K562 (cell line): ENCODE measurements around the gene SRRM4. TPM values are rescaled to one million over a fixed set of nuclear protein-coding genes. Genes with fewer than 3 reads are reported as not detected.
"Not testable (repeated sequence)": the region's sequence is repeated elsewhere in the genome, so short reads cannot be mapped to it uniquely, and the experiment has no call there.

Experiments
- ATAC-seq: fragments of 200-7000 bp; cut with Tn5 transposase; 3 replicates; pipeline ENCODE4 v1.9.1; 2020; ENCODE audit warnings: moderate library complexity
- BruUV-seq: library from RNA; stranded (reverse); fragments of 400-500 nt; replicated peaks from 2 replicates; lab custom pipeline; 2021; lab: Mats Ljungman, UMichigan
- CTCF ChIA-PET: fragments of 300-600 bp; formaldehyde crosslinking; extraction: SDS; loops from one replicate; lab custom pipeline; 2021; ENCODE audit warnings: low intra/inter-chr PET ratio; lab: Yijun Ruan, JAX
- POLR2A ChIA-PET: fragments of 300-600, 350-650 bp; sonication (Branson Sonifier 250); formaldehyde crosslinking; extraction: SDS; loops from one replicate; lab custom pipeline; 2021; ENCODE audit warnings: antibody characterized with exemption, inconsistent platforms; lab: Yijun Ruan, JAX
- DNase-seq, 4 experiments: peaks; one replicate each; pipeline versions ENCODE4 v3.0.0 to v3.0.0-alpha.2; 2011 to 2018; ENCODE audit warnings: low spot score in 3 of 4, mixed read lengths in 3 of 4; ENCODE audit errors: extremely low read depth in 1 of 4
- FAIRE-seq: peaks from 2 replicates; lab custom pipeline; 2011; peaks lifted over from hg19 to GRCh38; lab: Jason Lieb, UNC
- H2AFZ ChIP-seq: 2 replicates; pipeline ENCODE4 v1.6.0; 2011; ENCODE audit warnings: low read depth, low read length, control low read depth, inconsistent platforms
- H3K27ac ChIP-seq: fragments of 200-600 bp; 3 replicates; pipeline ENCODE4 v1.8.0; 2011; ENCODE audit warnings: low read depth, mild to moderate bottlenecking, control low read depth, inconsistent platforms, low read length, moderate library complexity, mixed read lengths; ENCODE audit errors: extremely low read depth
- H3K27me3 ChIP-seq, 2 experiments: fragments of 300-600 bp in 1 of 2; 2 replicates in 1 of 2; 3 replicates in 1 of 2; pipeline versions ENCODE4 v1.6.0 to v1.8.0; 2011; ENCODE audit warnings: inconsistent platforms in 2 of 2, low read length in 2 of 2, mild to moderate bottlenecking in 1 of 2, mixed read lengths in 1 of 2, moderate library complexity in 1 of 2; ENCODE audit not compliant: control insufficient read depth in 2 of 2, insufficient read depth in 2 of 2
- H3K36me3 ChIP-seq: fragments of 300-600 bp; 3 replicates; pipeline ENCODE4 v1.8.0; 2011; ENCODE audit warnings: mild to moderate bottlenecking, low read length, inconsistent platforms; ENCODE audit not compliant: control insufficient read depth, insufficient read depth
- H3K4me1 ChIP-seq, 2 experiments: fragments of 200-600 bp in 1 of 2; replicated peaks in 1 of 2; 2 replicates in 1 of 2; 3 replicates in 1 of 2; pipeline versions ENCODE4 v1.5.1 to v1.8.0; 2011; ENCODE audit warnings: inconsistent platforms in 2 of 2, low read length in 2 of 2, mild to moderate bottlenecking in 1 of 2, mixed read lengths in 1 of 2, moderate library complexity in 1 of 2; ENCODE audit not compliant: control insufficient read depth in 2 of 2, insufficient read depth in 2 of 2
- H3K4me2 ChIP-seq: 2 replicates; pipeline ENCODE4 v1.6.1; 2011; ENCODE audit warnings: low read length, control low read depth, inconsistent platforms, mixed read lengths; ENCODE audit not compliant: insufficient read depth
- H3K4me3 ChIP-seq: fragments of 200-600 bp; sonication (generic), shearing (Covaris generic); 2 replicates; pipeline ENCODE4 v1.5.1; 2016; ENCODE audit warnings: control low read depth, inconsistent platforms
- H3K79me2 ChIP-seq: fragments of 200-600 bp; 3 replicates; pipeline ENCODE4 v1.8.0; 2011; ENCODE audit warnings: low read length, inconsistent platforms; ENCODE audit not compliant: control insufficient read depth, insufficient read depth
- H3K9ac ChIP-seq, 2 experiments: 2 replicates each; pipeline versions ENCODE4 v1.6.0 to v1.6.1; 2011; ENCODE audit warnings: low read depth in 2 of 2, low read length in 2 of 2, control low read depth in 1 of 2, inconsistent platforms in 1 of 2, mild to moderate bottlenecking in 1 of 2, mixed read lengths in 1 of 2; ENCODE audit not compliant: insufficient read depth in 1 of 2
- H3K9me1 ChIP-seq: one replicate; pipeline ENCODE4 v1.6.0; 2011; ENCODE audit warnings: inconsistent platforms, mild to moderate bottlenecking, low read length, moderate library complexity; ENCODE audit not compliant: control insufficient read depth, insufficient read depth
- H3K9me3 ChIP-seq: replicated peaks from 2 replicates; pipeline ENCODE4 v1.5.1; 2011; ENCODE audit warnings: low read depth, low read length, inconsistent platforms; ENCODE audit not compliant: control insufficient read depth, insufficient read depth
- H4K20me1 ChIP-seq: replicated peaks from 2 replicates; pipeline ENCODE4 v1.6.1; 2011; ENCODE audit warnings: low read length, inconsistent platforms, mixed read lengths; ENCODE audit not compliant: control insufficient read depth, insufficient read depth
- CEBPB ChIP-seq: fragments of 450-650 bp; IDR thresholded peaks from 2 replicates; pipeline ENCODE4 v1.6.1; 2016; ENCODE audit warnings: missing genetic modification characterization, missing compliant biosample characterization
- CEBPG ChIP-seq, 3 experiments: fragments of 200-800 bp in 1 of 3; sonication (Bioruptor generic) in 1 of 3; sonication (generic) in 1 of 3; formaldehyde crosslinking in 1 of 3; IDR thresholded peaks in 2 of 3; conservative IDR thresholded peaks in 1 of 3; 2 replicates each; pipeline versions ENCODE4 v1.6.1 to v1.8.0; 2016 to 2022; ENCODE audit warnings: missing compliant biosample characterization in 2 of 3, missing genetic modification characterization in 2 of 3, mild to moderate bottlenecking in 1 of 3, missing genetic modification reagents in 1 of 3
- CTBP1 ChIP-seq: fragments of 450-650 bp; IDR thresholded peaks from 2 replicates; pipeline ENCODE4 v1.6.1; 2016; ENCODE audit warnings: borderline replicate concordance
- DMBX1 ChIP-seq: fragments of 250-450 bp; sonication (Bioruptor Pico); IDR thresholded peaks from 2 replicates; pipeline ENCODE4 v1.8.0; 2022; ENCODE audit warnings: inconsistent platforms, mild to moderate bottlenecking, moderate library complexity, borderline replicate concordance
- MED1 ChIP-seq: sonication (generic); formaldehyde crosslinking; IDR thresholded peaks from 2 replicates; pipeline ENCODE4 v1.8.1; 2023; ENCODE audit warnings: missing genetic modification reagents, borderline replicate concordance
- TCF3 ChIP-seq: sonication (generic); formaldehyde crosslinking; IDR thresholded peaks from 2 replicates; pipeline ENCODE4 v1.4.0; 2020; ENCODE audit warnings: mild to moderate bottlenecking, missing genetic modification reagents
- ZNF232 ChIP-seq: sonication (generic); formaldehyde crosslinking; IDR thresholded peaks from 2 replicates; pipeline ENCODE4 v1.8.0; 2022; ENCODE audit warnings: mild to moderate bottlenecking, missing genetic modification reagents
- ZNF76 ChIP-seq: fragments of 250-450 bp; sonication (Bioruptor Pico); IDR thresholded peaks from 2 replicates; pipeline ENCODE4 v1.4.0; 2020; ENCODE audit warnings: mild to moderate bottlenecking, moderate library complexity, borderline replicate concordance
- WGBS: fragments of 100-300 bp; shearing (Covaris generic); methylation state at CpG from one replicate; pipeline ENCODE4 v1.1.6; 2016; ENCODE audit warnings: low coverage, mixed read lengths; ENCODE audit not compliant: insufficient coverage; ENCODE audit errors: missing lambda C conversion rate; 5-methylcytosine and 5-hydroxymethylcytosine counted together
- in situ Hi-C: fragments of 300-500 bp; cut with MboI; formaldehyde crosslinking; loops from 4 replicates; pipeline ENCODE4 v1.15.0; 2018; ENCODE audit warnings: inconsistent platforms, mixed read lengths
- intact Hi-C: fragments of 100-400 bp; cut with micrococcal nuclease; formaldehyde crosslinking; loops from 2 replicates; pipeline ENCODE4 v1.14.2; 2022
- polyA plus RNA-seq, 8 experiments: library from polyadenylated mRNA; depleted of rRNA in 4 of 8; stranded (reverse) in 5 of 8; unstranded in 3 of 8; fragments of >200 nt; fragmentation: Nextera tagmentation in 2 of 8; fragmentation: Illumina TruSeq in 1 of 8; extraction: Ambion mirVana in 2 of 8; extraction: Trizol in 1 of 8; gene quantifications; 2 replicates each; pipeline versions ENCODE4 v1.2.1 to v1.2.3, GENCODE V29; 2011 to 2014; ENCODE audit warnings: inconsistent platforms in 1 of 8, missing spikeins in 1 of 8
- total RNA-seq, 7 experiments: library from RNA; depleted of rRNA in 6 of 7; stranded (reverse); fragments of >200 nt in 6 of 7; fragmentation: Illumina TruSeq in 2 of 7; extraction: Trizol in 2 of 7; gene quantifications; 2 replicates each; pipeline versions ENCODE4 v1.2.1 to v1.2.3, GENCODE V29; 2011 to 2021; ENCODE audit warnings: low replicate concordance in 1 of 7
- TF ChIP-seq, protein P1 (sequence below): fragments of 250-450 bp; sonication (Bioruptor Pico); IDR thresholded peaks from 2 replicates; pipeline ENCODE4 v1.9.0; 2021; ENCODE audit warnings: mild to moderate bottlenecking
- TF ChIP-seq, protein P2 (sequence below): fragments of 450-650 bp; IDR thresholded peaks from 2 replicates; pipeline ENCODE4 v1.6.1; 2018; ENCODE audit not compliant: partially characterized antibody

The SRRM4 gene
- total and polyA plus RNA-seq, 9 of the 15 experiments (the other 6 are each of a cell fraction or from before 2014, with no cell fraction given) = not detected

DNA sequence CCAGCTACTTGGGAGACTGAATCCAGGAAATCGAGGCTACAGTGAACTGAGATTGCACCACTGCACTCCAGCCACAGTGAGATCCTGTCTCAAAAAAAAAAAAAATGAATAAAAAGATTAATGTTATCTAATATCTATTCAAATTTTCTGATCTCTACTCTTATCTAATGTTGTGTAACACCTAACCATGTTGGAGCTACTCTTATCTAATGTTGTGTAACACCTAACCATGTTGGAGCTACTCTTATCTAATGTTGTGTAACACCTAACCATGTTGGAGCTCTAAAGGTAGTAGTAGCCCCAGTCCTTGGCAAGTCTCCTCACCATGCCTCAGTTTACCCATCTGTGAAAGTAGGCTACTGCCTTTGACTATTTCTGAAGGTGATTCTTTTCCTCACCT lies 26.9 kb downstream of the SRRM4 start:
- H3K4me1 ChIP-seq; H3K36me3 ChIP-seq; H3K4me3 ChIP-seq; H3K27me3 ChIP-seq; H4K20me1 ChIP-seq; BruUV-seq; H3K9me3 ChIP-seq; H3K79me2 ChIP-seq; H3K27ac ChIP-seq; H3K4me2 ChIP-seq; H2AFZ ChIP-seq; DNase-seq; ATAC-seq; in situ Hi-C loops; H3K9me1 ChIP-seq; FAIRE-seq; H3K9ac ChIP-seq; intact Hi-C loops; TF ChIP-seq CEBPG (CRISPR knock-in tag; IDR thresholded peaks at IDR 0.05): not testable (repeated sequence)
- POLR2A ChIA-PET = interaction anchor here (0.6 to 1.1 kb wide), 2 partner anchors 12 to 31 kb away, joined by 3 read pairs; no protein-coding TSS in a partner anchor
- CTCF ChIA-PET = interaction anchor here (0.6 kb wide), 1 partner anchor 758 kb away, joined by 3 read pairs; no protein-coding TSS in a partner anchor
- 0% methylated on average over 1 of the region's 1 CpG for WGBS
- TF ChIP-seq CEBPB (tag) (peak; percentile 66), CEBPG (tag; conservative IDR thresholded peaks at IDR 0.05 in 1 of 2, IDR thresholded peaks at IDR 0.05 in 1 of 2) (peak in 1 of 2 experiments; percentile 67; a peak in 2 of 4 replicates)

DNA sequence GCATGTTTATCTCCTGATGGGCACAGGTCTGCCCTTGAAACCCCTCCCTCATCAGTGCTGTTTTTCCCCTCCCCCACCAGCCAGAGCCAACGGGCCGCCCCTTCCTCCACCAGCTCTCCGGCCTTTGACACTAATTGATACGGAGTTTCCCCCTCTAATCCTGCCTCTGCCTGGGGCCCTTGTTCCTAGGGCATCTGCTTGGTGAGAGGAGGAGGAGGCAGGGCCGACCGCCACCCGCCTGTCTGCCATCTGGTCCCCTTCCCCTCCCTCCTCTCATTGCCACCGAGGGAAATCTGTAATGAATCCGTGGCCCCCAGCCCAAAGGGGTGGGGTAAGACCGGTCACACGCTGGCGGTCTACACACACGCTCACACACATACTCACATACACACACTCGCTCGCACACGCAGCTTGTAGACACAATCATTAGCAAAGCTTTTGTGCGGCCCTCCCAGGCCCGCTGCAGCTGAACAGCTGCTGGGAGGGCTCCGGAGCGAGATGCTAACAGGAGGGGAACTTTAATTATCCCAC lies 27.4 kb downstream of the SRRM4 start:
- no peaks in the 10 kb centered on the region for H3K9me1 ChIP-seq
- DNase-seq (no peak), ATAC-seq (no peak), FAIRE-seq (no peak)
- no peak overlapping the region for H3K9ac ChIP-seq
- H3K4me3 ChIP-seq = no peak overlapping the region
- H3K9me3 ChIP-seq = no peaks in the 10 kb centered on the region
- no TSS peak for BruUV-seq
- ChIA-PET CTCF (no interaction called here), POLR2A (interaction anchor here (0.6 to 1.1 kb wide), 3 partner anchors 11 to 263 kb away, joined by 3 read pairs; no protein-coding TSS in a partner anchor)
- H3K27ac ChIP-seq = no peak overlapping the region
- intact Hi-C loops (no loop called here), in situ Hi-C loops (no loop called here)
- 2% methylated on average over 15 of the region's 20 CpGs for WGBS
- no peaks in the 10 kb centered on the region for H4K20me1 ChIP-seq
- no peak overlapping the region for H2AFZ ChIP-seq
- H3K4me1 ChIP-seq = no peaks in the 10 kb centered on the region
- H3K4me2 ChIP-seq = no peak overlapping the region
- peaks cover 0 to 7% of the 10 kb centered on the region in 2 experiments; a peak in 1 of 5 replicates for H3K27me3 ChIP-seq
- no peaks in the 10 kb centered on the region for H3K79me2 ChIP-seq
- no peaks in the 10 kb centered on the region for H3K36me3 ChIP-seq
- TF ChIP-seq TCF3 (CRISPR knock-in tag) = no peak
- TF ChIP-seq ZNF232 (CRISPR knock-in tag) = no peak
- no peak for TF ChIP-seq CTBP1
- TF ChIP-seq ZNF76 (CRISPR knock-in tag) = no peak
- TF ChIP-seq MED1 = no peak
- no peak for TF ChIP-seq DMBX1 (CRISPR knock-in tag)
- TF ChIP-seq, protein P1, sequence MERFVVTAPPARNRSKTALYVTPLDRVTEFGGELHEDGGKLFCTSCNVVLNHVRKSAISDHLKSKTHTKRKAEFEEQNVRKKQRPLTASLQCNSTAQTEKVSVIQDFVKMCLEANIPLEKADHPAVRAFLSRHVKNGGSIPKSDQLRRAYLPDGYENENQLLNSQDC = no peak
- TF ChIP-seq, protein P2, sequence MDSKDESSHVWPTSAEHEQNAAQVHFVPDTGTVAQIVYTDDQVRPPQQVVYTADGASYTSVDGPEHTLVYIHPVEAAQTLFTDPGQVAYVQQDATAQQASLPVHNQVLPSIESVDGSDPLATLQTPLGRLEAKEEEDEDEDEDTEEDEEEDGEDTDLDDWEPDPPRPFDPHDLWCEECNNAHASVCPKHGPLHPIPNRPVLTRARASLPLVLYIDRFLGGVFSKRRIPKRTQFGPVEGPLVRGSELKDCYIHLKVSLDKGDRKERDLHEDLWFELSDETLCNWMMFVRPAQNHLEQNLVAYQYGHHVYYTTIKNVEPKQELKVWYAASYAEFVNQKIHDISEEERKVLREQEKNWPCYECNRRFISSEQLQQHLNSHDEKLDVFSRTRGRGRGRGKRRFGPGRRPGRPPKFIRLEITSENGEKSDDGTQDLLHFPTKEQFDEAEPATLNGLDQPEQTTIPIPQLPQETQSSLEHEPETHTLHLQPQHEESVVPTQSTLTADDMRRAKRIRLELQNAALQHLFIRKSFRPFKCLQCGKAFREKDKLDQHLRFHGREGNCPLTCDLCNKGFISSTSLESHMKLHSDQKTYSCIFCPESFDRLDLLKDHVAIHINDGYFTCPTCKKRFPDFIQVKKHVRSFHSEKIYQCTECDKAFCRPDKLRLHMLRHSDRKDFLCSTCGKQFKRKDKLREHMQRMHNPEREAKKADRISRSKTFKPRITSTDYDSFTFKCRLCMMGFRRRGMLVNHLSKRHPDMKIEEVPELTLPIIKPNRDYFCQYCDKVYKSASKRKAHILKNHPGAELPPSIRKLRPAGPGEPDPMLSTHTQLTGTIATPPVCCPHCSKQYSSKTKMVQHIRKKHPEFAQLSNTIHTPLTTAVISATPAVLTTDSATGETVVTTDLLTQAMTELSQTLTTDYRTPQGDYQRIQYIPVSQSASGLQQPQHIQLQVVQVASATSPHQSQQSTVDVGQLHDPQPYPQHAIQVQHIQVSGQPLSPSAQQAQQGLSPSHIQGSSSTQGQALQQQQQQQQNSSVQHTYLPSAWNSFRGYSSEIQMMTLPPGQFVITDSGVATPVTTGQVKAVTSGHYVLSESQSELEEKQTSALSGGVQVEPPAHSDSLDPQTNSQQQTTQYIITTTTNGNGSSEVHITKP = no peak
